Lung (tissue), 12 donors: Measurements from ENCODE around the gene SARDH. TPM values are rescaled to one million over a fixed set of nuclear protein-coding genes. Genes with fewer than 3 reads are reported as not detected.
A peak's percentile ranks its signal among the peaks of the same experiment; 100 is the strongest.
"Not testable (repeated sequence)": the region's sequence is repeated elsewhere in the genome, so short reads cannot be mapped to it uniquely, and the experiment has no call there.

ENCODE experiments used
- ATAC-seq: fragments of 200-7000 bp; cut with Tn5 transposase; one replicate; pipeline ENCODE4 v1.9.1; 2020; ENCODE audit warnings: moderate number of reproducible peaks; ENCODE audit not compliant: insufficient read depth, low FRiP score
- DNase-seq, 3 donors: peaks; one replicate each; pipeline ENCODE4 v3.0.0-alpha.2; 2013 to 2017
- H3K27ac ChIP-seq, 2 donors: one replicate each; pipeline ENCODE4 v1.5.1; 2013; ENCODE audit warnings: mild to moderate bottlenecking in 2 of 2, moderate library complexity in 2 of 2, control low read depth in 1 of 2, inconsistent platforms in 1 of 2, low read depth in 1 of 2, low read length in 1 of 2
- H3K27me3 ChIP-seq, 3 donors: one replicate each; pipeline ENCODE4 v1.5.1; 2013; ENCODE audit warnings: low read length in 2 of 3; ENCODE audit not compliant: control insufficient read depth in 3 of 3, insufficient read depth in 3 of 3
- H3K36me3 ChIP-seq, 4 donors: one replicate each; pipeline ENCODE4 v1.5.1; 2013; ENCODE audit warnings: low read length in 4 of 4, mild to moderate bottlenecking in 1 of 4, moderate library complexity in 1 of 4; ENCODE audit not compliant: control insufficient read depth in 4 of 4, insufficient read depth in 4 of 4
- H3K4me1 ChIP-seq, 5 donors: one replicate each; pipeline ENCODE4 v1.5.1; 2013; ENCODE audit warnings: low read length in 5 of 5, mild to moderate bottlenecking in 2 of 5, moderate library complexity in 1 of 5; ENCODE audit not compliant: control insufficient read depth in 5 of 5, insufficient read depth in 5 of 5
- H3K4me3 ChIP-seq: one replicate; pipeline ENCODE4 v1.5.1; 2013; ENCODE audit warnings: mild to moderate bottlenecking, control low read depth, moderate library complexity
- H3K9ac ChIP-seq, 2 donors: one replicate each; pipeline ENCODE4 v1.5.1; 2013; ENCODE audit warnings: low read length in 2 of 2, control low read depth in 1 of 2; ENCODE audit not compliant: insufficient read depth in 1 of 2
- H3K9me3 ChIP-seq, 4 donors: one replicate each; pipeline ENCODE4 v1.5.1; 2013; ENCODE audit warnings: low read length in 3 of 4, mild to moderate bottlenecking in 1 of 4, moderate library complexity in 1 of 4; ENCODE audit not compliant: control insufficient read depth in 4 of 4, insufficient read depth in 3 of 4
- CTCF ChIP-seq: IDR thresholded peaks from 2 replicates; pipeline ENCODE4 v1.5.1; 2012; ENCODE audit warnings: mild to moderate bottlenecking; ENCODE audit errors: control extremely low read depth, extremely low read depth
- WGBS, 2 donors: extraction: QIAGEN DNeasy Blood & Tissue Kit; methylation state at CpG; one replicate each; pipeline ENCODE4 v1.1.7; 2013; 5-methylcytosine and 5-hydroxymethylcytosine counted together
- polyA plus RNA-seq, 2 donors: library from polyadenylated mRNA; stranded (reverse); fragments of 200-250 nt; gene quantifications; one replicate each; pipeline ENCODE4 v1.2.1, GENCODE V29; 2013
- total RNA-seq, 2 donors: library from RNA; depleted of rRNA in 1 of 2; stranded (reverse); fragments of >200 nt in 1 of 2; gene quantifications; one replicate each; pipeline ENCODE4 v1.2.1, GENCODE V29; 2014 to 2021
- donor health status: control.
- donor health status: control.
- donor health status: Bipolar disorder and iron deficiency.
- donor health status: healthy.
- donor health status: DM: yes; HTN: yes; CAD: no.

SARDH gene
- total and polyA plus RNA-seq, 4 donors = 1.8 to 8.4 (median 4.7) TPM

DNA sequence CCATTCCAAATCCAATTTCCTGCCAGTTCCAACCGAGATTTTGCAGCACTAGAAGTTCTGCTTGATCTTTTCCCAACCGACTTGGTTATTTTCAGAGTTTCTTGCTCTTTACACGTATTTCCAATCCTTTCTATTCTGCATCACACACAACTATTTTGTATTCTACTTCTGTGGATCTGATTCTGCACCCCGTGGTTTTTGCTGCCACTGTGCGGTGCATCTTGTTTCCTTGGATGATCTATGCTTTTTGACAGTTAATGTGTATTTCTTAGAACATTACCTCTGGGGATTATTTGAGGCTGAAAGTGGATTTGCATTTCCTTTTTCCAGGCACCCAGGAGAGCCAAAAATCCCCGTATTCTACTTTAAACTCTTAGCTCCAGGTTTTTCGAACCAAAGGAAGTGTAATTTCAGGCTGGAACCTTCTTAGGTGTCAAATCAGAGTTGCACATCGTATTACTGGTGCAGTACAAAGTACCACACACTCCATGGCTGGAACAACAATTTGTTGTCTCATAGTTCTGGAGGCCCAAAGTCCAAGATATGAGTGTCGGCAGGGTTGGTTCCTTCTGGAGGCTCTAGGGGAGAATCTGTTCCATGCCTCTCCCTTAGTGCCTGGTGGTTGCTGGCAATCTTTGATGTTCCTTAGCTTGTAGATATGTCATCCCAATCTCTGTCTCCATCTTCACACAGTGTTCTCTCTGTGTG, 14.7 kb upstream of the SARDH start:
- no peak for TF ChIP-seq CTCF
- H3K27ac ChIP-seq = no peak overlapping the region
- no peak overlapping the region for H3K9ac ChIP-seq
- no peaks in the 10 kb centered on the region for H3K9me3 ChIP-seq
- no peaks in the 10 kb centered on the region for H3K27me3 ChIP-seq
- peaks cover 0 to 9% (median 0%) of the 10 kb centered on the region in 5 donors for H3K4me1 ChIP-seq
- H3K36me3 ChIP-seq = no peaks in the 10 kb centered on the region
- DNase-seq (no peak), ATAC-seq (no peak)
- no peak overlapping the region for H3K4me3 ChIP-seq
- 81% methylated on average over 9 of the region's 9 CpGs for WGBS, 2 donors

DNA sequence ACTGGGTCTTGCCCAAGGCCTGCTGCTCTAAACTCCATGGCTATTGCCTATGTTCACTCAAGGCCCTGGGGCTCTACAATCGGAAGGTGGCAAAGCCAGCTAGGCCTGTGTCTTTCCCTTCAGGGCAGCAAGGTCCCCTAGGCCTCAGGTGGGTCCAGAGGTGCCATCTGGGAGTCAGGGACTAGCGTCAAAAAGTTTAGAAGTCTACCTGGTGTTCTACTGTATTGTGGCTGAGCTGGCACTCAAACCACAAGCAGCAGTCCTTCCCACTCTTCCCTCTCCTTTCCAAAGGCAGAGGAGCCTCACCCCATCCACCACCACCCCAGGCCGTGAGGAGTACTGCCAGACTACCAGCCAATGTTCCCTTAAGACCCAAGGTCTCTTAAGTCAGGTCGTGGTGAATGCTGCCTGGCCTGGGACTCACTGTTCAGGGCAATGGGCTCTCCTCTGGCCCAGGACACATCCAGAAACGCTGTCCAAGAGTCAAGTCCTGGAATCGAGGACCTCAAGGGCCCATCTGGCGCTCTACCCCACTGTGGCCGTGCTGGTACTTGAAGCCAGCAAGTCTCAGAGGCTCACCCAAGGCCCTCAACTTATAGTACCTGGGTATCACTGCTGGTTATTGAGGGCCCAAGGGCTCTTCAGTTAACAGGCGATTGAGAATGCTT, 13.0 kb upstream of the SARDH start:
- no peaks in the 10 kb centered on the region for H3K9me3 ChIP-seq
- H3K4me3 ChIP-seq = no peak overlapping the region
- WGBS, 2 donors = 79 to 84% methylated on average over 9 of the region's 9 CpGs
- peaks cover 0 to 9% (median 0%) of the 10 kb centered on the region in 5 donors for H3K4me1 ChIP-seq
- H3K27ac ChIP-seq = no peak overlapping the region
- DNase-seq = peak in 1 of 3 donors; percentile 8
- no peaks in the 10 kb centered on the region for H3K27me3 ChIP-seq
- ATAC-seq = no peak
- H3K9ac ChIP-seq = no peak overlapping the region
- TF ChIP-seq CTCF = no peak
- H3K36me3 ChIP-seq = no peaks in the 10 kb centered on the region

- no peaks in the 10 kb centered on the region for H3K27me3 ChIP-seq
- no peak overlapping the region for H3K9ac ChIP-seq
- no peak for ATAC-seq
Measured at GRCh38 chr9:133747309-133747708, 9.2 kb upstream of the SARDH start.

DNA sequence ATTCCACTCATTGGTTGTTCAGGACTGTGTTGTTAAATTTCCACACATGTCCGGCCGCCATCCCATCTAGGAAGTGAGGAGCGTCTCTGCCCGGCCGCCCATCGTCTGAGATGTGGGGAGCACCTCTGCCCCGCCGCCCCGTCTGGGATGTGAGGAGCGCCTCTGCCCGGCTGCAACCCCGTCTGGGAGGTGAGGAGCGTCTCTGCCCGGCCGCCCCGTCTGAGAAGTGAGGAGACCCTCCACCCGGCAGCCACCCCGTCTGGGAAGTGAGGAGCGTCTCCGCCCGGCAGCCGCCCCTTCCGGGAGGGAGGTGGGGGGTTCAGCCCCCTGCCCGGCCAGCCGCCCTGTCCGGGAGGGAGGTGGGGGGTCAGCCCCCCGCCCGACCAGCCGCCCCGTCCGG, 6.4 kb upstream of the SARDH start:
- not testable (repeated sequence) for ATAC-seq, H3K36me3 ChIP-seq, DNase-seq, H3K9ac ChIP-seq, H3K27me3 ChIP-seq, H3K4me3 ChIP-seq, H3K27ac ChIP-seq, H3K9me3 ChIP-seq, H3K4me1 ChIP-seq
- WGBS, 2 donors = 93 to 95% methylated on average over 11 to 26 of the region's 31 CpGs

More at GRCh38 chr9:133747309-133747708, 9.2 kb upstream of the SARDH start:
- Histone ChIP-seq H3K27ac (no peak overlapping the region), H3K4me1 (peaks cover 0 to 6% (median 0%) of the 10 kb centered on the region in 5 donors), H3K36me3 (no peaks in the 10 kb centered on the region), H3K9me3 (peaks cover 0 to 4% (median 0%) of the 10 kb centered on the region in 4 donors), H3K4me3 (no peak overlapping the region)
- no peak for DNase-seq
- no peak for TF ChIP-seq CTCF
